Neuron (in vitro differentiated cells): ENCODE measurements around the gene GSK3B.
"Not testable (repeated sequence)": the region's sequence is repeated elsewhere in the genome, so short reads cannot be mapped to it uniquely, and the experiment has no call there.

Experiments
- H2AFZ ChIP-seq: one replicate; pipeline ENCODE4 v1.6.1; 2013; ENCODE audit warnings: low read depth, mild to moderate bottlenecking, inconsistent platforms, low read length, moderate library complexity
- H3K27me3 ChIP-seq: one replicate; pipeline ENCODE4 v1.6.1; 2013; ENCODE audit warnings: low read length; ENCODE audit not compliant: insufficient read depth
- H3K36me3 ChIP-seq: one replicate; pipeline ENCODE4 v1.6.1; 2013; ENCODE audit warnings: low read length; ENCODE audit not compliant: insufficient read depth
- H3K4me1 ChIP-seq: one replicate; pipeline ENCODE4 v1.6.1; 2013; ENCODE audit warnings: low read length; ENCODE audit not compliant: insufficient read depth
- H3K4me3 ChIP-seq: 2 replicates; pipeline ENCODE4 v1.5.1; 2013; ENCODE audit warnings: mild to moderate bottlenecking, low read length, moderate library complexity
- H3K9me3 ChIP-seq: one replicate; pipeline ENCODE4 v1.6.1; 2013; ENCODE audit warnings: low read length

GSK3B gene

DNA sequence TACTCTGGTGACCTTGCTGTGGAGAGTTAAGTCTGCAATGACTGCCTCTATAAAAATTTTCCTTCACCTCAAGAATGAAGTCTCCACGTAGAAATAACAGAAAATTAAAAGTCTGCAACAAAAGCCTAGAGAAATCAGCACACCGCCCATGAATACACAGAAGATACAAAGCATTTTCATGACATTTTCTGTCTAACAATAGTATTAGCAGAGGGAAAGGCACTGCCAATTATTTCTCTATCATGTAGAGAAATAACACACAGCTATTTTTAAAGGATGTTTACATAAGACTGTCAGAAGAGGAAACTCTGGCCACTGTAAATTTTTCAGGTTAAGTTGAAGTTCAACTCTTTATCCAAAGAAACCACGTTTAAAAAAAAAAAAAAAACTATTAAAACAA is 80.8 kb downstream of the GSK3B start:
- H3K9me3 ChIP-seq, result no peaks in the 10 kb centered on the region
- H3K4me1 ChIP-seq, result no peaks in the 10 kb centered on the region
- no peak overlapping the region for H3K4me3 ChIP-seq
- no peaks in the 10 kb centered on the region for H3K36me3 ChIP-seq
- H2AFZ ChIP-seq, result no peak overlapping the region
- no peaks in the 10 kb centered on the region for H3K27me3 ChIP-seq

DNA sequence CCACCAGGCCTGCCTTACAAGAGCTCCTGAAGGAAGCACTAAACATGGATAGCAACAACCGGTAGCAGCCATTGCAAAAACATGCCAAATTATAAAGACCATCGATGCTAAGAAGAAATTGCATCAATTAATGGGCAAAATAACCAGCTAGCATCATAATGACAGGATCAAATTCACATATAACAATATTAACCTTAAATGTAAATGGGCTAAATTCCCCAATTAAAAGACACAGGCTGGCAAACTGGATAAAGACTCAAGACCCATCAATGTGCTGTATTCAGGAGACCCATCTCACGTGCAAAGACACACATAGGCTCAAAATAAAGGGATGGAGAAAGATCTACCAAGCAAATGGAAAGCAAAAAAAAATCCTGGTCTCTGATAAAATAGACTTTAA is 88.5 kb downstream of the GSK3B start:
- H3K9me3 ChIP-seq, H3K27me3 ChIP-seq, H3K36me3 ChIP-seq, H3K4me3 ChIP-seq, H2AFZ ChIP-seq: not testable (repeated sequence)
- H3K4me1 ChIP-seq, result peaks cover 12% of the 10 kb centered on the region

DNA sequence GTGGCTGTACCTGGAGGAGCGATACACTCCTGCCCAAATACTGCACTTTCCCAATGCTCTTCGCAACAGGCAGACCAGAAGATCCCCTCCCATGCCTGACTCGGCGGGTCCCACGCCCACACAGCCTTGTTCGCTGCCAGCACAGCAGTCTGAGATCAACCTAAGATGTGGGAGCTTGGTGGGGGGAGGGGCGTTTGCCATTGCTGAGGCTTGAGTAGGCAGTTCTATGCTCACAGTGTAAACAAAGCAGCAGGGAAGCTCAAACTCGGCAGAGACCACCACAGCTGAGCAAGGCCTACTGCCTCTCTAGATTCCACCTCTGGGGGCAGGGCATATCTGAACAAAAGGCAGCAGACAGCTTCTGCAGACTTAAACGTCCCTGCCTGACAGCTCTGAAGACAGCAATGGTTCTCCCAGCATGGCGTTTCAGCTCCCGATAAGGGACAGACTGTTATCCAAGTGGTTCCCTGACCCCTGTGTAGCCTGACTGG is 90.2 kb downstream of the GSK3B start:
- H3K9me3 ChIP-seq, H2AFZ ChIP-seq, H3K27me3 ChIP-seq: not testable (repeated sequence)
- H3K4me3 ChIP-seq, result peak overlapping the region; percentile 33
- peaks cover 12% of the 10 kb centered on the region for H3K4me1 ChIP-seq
- H3K36me3 ChIP-seq, result peaks cover 11% of the 10 kb centered on the region

DNA sequence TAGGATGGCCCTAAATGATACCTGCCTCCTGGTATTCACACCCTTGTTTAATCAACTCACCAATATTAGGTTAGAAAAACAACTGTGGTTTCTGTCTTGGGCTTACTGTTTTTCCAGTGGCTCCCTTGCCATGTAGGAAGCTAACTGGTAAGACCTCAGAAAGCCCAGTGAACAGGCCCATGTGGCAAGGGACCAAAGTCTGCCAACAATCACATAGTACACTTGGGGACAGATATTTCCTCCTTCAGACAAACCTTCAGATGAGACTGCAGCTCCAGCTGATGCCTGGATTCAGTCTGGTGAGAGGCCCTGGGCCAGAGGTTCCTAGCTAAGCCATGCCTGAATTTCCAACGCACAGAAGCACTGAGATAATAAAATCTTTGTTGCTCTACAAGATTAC is 96.1 kb downstream of the GSK3B start:
- Histone ChIP-seq H3K27me3 (no peaks in the 10 kb centered on the region), H3K9me3 (peaks cover 7% of the 10 kb centered on the region), H3K4me1 (no peaks in the 10 kb centered on the region), H2AFZ (no peak overlapping the region), H3K4me3 (no peak overlapping the region), H3K36me3 (peaks cover 21% of the 10 kb centered on the region)

DNA sequence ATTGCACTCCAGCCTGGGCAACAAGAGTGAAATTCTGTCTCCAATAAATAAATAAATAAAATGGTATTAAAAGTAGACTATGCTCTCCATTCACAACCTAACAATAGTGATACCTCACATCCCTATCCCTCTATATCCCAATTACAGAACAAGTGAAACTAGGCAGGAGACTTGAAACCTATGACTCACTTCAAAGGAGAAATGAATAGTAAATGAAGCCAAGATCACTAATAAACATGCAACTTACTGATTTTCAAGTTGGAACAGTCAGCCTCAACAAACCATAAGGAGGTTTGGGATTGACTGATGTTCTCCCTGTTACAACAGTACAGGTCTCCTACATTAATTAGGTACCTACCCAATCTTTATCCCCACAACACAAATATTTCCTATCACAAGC is 103.4 kb downstream of the GSK3B start:
- Histone ChIP-seq H3K27me3 (no peaks in the 10 kb centered on the region), H3K4me3 (no peak overlapping the region), H2AFZ (no peak overlapping the region), H3K4me1 (no peaks in the 10 kb centered on the region), H3K36me3 (no peaks in the 10 kb centered on the region), H3K9me3 (no peaks in the 10 kb centered on the region)

DNA sequence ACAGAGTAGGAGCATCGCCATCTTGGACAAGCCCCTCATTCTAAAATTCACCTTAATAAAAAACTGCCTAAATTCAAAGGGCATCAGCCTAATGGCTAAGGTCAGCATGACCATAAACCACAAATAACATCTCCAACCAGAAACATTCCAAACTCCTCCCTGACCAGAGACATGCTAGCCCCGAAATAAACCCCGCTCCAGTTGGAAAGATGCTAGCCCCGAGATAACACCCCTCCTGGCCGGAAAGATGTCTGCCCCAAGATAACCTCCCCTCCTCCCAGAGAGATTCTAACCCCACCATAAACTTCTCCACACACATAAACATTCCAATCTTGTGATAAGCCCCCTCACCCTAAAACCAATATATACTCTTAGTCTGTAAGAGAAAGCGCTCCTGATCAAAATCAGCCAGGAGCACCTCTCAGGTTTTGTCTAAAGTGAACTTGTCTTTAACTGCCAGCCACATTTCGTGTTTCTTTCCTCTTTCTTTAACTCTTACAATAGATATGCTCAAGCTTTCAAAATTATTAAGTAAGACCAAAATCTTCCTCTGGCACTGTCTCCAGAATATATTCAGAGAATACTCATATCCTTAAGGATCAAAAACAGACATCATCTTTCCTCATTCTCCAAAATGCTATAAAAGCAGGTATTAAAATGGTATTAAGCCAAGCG is 104.1 kb downstream of the GSK3B start:
- H3K27me3 ChIP-seq, result no peaks in the 10 kb centered on the region
- no peak overlapping the region for H2AFZ ChIP-seq
- no peaks in the 10 kb centered on the region for H3K4me1 ChIP-seq
- H3K9me3 ChIP-seq, result no peaks in the 10 kb centered on the region
- H3K36me3 ChIP-seq, result no peaks in the 10 kb centered on the region
- no peak overlapping the region for H3K4me3 ChIP-seq

DNA sequence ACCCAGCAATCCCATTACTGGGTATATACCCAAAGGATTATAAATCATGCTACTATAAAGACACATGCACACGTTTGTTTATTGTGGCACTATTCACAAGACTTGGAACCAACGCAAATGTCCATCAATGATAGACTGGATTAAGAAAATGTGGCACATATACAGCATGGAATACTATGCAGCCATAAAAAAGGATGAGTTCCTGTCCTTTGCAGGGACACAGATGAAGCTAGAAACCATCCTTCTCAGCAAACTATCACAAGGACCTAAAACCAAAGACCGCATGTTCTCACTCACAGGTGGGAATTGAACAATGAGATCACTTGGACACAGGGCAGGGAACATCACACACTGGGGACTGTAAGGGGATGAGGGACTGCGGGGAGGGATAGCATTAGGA is 107.4 kb downstream of the GSK3B start:
- not testable (repeated sequence) for H3K4me3 ChIP-seq, H3K27me3 ChIP-seq, H3K9me3 ChIP-seq, H3K4me1 ChIP-seq, H3K36me3 ChIP-seq, H2AFZ ChIP-seq

DNA sequence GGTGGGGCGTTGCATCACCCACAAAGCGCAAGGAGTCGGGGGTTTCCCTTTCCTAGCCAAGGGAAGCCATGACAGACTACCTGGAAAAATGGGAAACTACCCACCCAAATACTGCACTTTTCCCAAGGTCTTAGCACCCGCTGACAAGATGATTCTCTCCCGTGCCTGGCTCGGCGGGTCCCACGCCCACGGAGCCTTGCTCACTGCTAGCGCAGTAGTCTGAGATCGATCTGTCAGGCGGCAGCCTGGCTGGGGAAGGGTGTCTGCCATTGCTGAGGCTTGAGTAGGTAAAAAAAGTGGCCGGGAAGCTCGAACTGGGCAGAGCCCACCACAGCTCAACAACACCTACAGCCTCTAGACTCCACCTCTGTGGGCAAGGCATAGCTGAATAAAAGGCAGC is 112.9 kb downstream of the GSK3B start:
- Histone ChIP-seq H3K27me3 (no peaks in the 10 kb centered on the region), H3K9me3 (peaks cover 3% of the 10 kb centered on the region), H2AFZ (no peak overlapping the region), H3K4me3 (no peak overlapping the region), H3K36me3 (peaks cover 5% of the 10 kb centered on the region), H3K4me1 (no peaks in the 10 kb centered on the region)

DNA sequence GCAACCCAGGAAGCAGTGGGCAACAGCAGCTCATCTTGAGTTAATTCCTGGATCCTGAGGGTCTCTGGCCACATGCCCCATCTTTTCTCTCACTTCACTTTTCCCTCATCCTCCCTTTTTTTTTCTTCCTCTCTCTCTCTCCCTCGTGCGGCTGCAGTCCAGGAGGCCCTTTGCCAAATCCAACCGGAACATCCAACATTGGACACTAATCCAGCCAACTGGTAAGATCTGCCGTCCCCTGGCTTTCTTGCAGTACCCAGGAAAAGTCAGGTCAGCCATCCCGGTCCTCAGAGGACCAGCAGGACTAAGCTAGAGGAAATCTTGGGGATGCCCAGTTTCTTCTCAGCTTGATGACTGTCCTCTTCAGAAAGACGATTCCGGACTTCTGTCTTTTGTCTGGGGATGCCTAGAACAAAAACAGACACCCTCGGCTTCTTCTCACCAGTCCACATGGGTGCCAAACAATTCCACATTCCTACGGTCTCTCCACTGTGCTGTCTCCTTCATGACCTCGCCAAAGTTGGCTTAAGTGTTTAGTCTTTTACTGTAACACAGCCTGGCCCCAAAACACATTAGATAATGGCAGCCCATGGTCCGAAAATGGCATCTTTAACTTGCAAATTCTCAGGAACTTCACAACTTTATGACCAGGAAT is 115.6 kb downstream of the GSK3B start:
- no peak overlapping the region for H2AFZ ChIP-seq

DNA sequence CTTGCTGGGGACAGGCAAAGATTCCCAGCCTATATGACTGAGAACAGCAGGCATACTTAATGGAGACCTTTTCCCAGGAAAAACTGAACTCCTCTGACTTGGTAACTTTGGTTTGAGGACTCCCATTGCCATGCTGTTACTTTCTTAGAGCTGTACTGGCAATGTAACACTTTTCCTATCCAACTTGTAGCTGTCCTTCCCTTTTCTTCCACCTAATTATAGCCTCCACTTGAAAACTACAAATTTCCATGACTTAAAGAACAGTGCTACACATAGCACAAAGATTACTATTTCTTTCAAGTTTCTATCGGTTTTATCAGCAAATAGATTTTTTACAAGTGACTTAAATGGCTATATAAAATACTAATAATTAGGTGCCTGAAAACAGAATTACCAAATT is 116.9 kb downstream of the GSK3B start:
- peaks cover 4% of the 10 kb centered on the region for H3K9me3 ChIP-seq
- peaks cover 5% of the 10 kb centered on the region for H3K36me3 ChIP-seq
- no peaks in the 10 kb centered on the region for H3K4me1 ChIP-seq
- H3K27me3 ChIP-seq, result no peaks in the 10 kb centered on the region
- H2AFZ ChIP-seq, result no peak overlapping the region
- H3K4me3 ChIP-seq, result no peak overlapping the region

More for the DNA sequence above, 115.6 kb downstream of the GSK3B start:
- Histone ChIP-seq H3K36me3 (peaks cover 5% of the 10 kb centered on the region), H3K9me3 (peaks cover 3% of the 10 kb centered on the region), H3K27me3 (no peaks in the 10 kb centered on the region), H3K4me1 (no peaks in the 10 kb centered on the region), H3K4me3 (no peak overlapping the region)

DNA sequence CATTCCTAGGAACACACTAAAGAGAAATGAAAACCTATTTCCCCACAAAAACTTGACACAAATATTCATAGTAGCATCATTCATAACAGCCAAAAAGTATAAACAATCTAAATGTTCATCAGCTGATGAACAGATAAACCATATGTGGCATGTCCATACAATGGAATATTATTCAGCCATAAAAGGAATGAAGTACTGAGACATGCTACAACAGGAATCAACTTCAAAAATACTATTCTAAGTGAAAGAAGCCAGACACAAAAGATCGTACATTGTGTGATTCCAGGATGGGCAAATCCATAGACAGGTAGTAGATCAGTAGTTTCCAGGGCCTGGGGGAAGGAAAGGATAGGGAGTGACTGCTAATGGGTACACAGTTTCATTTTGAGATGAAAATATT is 118.0 kb downstream of the GSK3B start:
- Histone ChIP-seq H3K36me3 (peaks cover 5% of the 10 kb centered on the region), H3K4me1 (no peaks in the 10 kb centered on the region), H3K27me3 (no peaks in the 10 kb centered on the region), H3K9me3 (peaks cover 2% of the 10 kb centered on the region), H3K4me3 (no peak overlapping the region), H2AFZ (no peak overlapping the region)

DNA sequence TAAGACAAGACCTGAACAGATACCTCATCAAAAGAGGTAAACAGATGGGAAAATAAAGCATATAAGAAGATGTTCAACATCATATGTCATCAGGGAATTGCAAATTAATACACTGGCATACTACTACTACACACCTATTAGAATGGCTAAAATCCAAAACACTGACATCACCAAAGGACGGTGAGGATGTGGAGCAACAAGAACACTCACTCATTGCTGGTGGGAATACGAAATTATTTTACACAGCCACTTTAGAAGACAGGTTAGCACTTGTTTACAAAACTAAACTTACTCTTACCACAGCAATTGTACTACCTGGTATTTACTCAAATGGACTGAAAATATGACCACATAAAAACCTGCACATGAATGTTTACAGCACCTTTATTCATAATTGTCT is 119.6 kb downstream of the GSK3B start:
- no peaks in the 10 kb centered on the region for H3K4me1 ChIP-seq
- peaks cover 2% of the 10 kb centered on the region for H3K9me3 ChIP-seq
- no peak overlapping the region for H3K4me3 ChIP-seq
- no peak overlapping the region for H2AFZ ChIP-seq
- H3K36me3 ChIP-seq, result peaks cover 5% of the 10 kb centered on the region
- H3K27me3 ChIP-seq, result no peaks in the 10 kb centered on the region

DNA sequence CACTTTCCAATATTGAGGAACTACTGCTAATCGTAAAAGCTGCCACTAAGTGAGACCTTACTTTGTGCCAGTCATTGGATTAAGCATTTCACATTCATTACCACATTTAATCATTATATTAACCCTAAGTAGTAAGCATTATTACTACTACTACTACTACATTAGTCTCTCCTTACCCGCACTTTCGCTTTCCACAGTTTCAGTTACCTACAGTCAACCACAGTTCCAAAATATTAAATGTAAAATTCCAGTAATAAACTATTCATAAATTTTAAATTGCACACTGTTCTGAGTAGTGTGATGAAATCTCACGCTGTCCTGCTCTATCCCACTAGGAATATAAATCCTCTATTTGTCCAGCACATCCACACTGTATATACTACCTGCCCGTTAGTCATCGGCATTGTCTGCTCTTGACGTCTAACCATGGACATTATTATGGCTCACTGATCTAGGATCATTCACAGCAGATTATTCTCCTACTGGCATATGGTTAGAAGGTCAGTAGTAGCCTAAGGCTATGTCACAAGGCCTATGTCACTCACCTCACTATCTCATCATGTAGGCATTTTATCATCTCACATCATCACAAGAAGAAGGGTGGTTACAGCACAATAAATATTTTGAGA is 121.1 kb downstream of the GSK3B start:
- Histone ChIP-seq H3K27me3 (no peaks in the 10 kb centered on the region), H3K9me3 (peaks cover 2% of the 10 kb centered on the region), H3K36me3 (no peaks in the 10 kb centered on the region), H3K4me1 (no peaks in the 10 kb centered on the region), H3K4me3 (no peak overlapping the region), H2AFZ (no peak overlapping the region)
